ENCODE measurements around the gene EMP1. TPM values are rescaled to one million over a fixed set of nuclear protein-coding genes. Genes with fewer than 3 reads are reported as not detected.

EMP1 gene
- total RNA-seq, 4 donors from 2014 or later = 48.9 to 345 (median 163) TPM

- peak; percentile 72 to 79 for DNase-seq
- Histone ChIP-seq H3K4me3 (no peak overlapping the region), H3K9me3 (no peaks in the 10 kb centered on the region), H3K4me1 (peaks cover 12 to 27% of the 10 kb centered on the region in 2 donors), H3K27me3 (no peaks in the 10 kb centered on the region), H3K36me3 (no peaks in the 10 kb centered on the region), H3K27ac (peak overlapping the region; percentile 64 to 95)
- intact Hi-C loops (cut with DNase I; ENCODE audit: low total_unique reads) = no loop called here
- no peak for TF ChIP-seq POLR2A (IDR thresholded peaks at IDR 0.05)
- TF ChIP-seq CTCF (IDR thresholded peaks at IDR 0.05) = peak in 2 of 4 experiments; percentile 40 to 48
Observed at GRCh38 chr12:13203034-13203922, 6.8 kb downstream of the EMP1 start.

- intact Hi-C loops (cut with DNase I; ENCODE audit: low total_unique reads) = no loop called here
- Histone ChIP-seq H3K4me3 (no peak overlapping the region), H3K36me3 (no peaks in the 10 kb centered on the region), H3K9me3 (no peaks in the 10 kb centered on the region), H3K4me1 (peaks cover 12 to 17% of the 10 kb centered on the region in 2 donors), H3K27ac (peak overlapping the region; percentile 64 to 95), H3K27me3 (no peaks in the 10 kb centered on the region)
- DNase-seq = no peak
- TF ChIP-seq CTCF (IDR thresholded peaks at IDR 0.05) (no peak), POLR2A (IDR thresholded peaks at IDR 0.05) (no peak)
Observed at GRCh38 chr12:13204428-13204827, 7.9 kb downstream of the EMP1 start.

DNA sequence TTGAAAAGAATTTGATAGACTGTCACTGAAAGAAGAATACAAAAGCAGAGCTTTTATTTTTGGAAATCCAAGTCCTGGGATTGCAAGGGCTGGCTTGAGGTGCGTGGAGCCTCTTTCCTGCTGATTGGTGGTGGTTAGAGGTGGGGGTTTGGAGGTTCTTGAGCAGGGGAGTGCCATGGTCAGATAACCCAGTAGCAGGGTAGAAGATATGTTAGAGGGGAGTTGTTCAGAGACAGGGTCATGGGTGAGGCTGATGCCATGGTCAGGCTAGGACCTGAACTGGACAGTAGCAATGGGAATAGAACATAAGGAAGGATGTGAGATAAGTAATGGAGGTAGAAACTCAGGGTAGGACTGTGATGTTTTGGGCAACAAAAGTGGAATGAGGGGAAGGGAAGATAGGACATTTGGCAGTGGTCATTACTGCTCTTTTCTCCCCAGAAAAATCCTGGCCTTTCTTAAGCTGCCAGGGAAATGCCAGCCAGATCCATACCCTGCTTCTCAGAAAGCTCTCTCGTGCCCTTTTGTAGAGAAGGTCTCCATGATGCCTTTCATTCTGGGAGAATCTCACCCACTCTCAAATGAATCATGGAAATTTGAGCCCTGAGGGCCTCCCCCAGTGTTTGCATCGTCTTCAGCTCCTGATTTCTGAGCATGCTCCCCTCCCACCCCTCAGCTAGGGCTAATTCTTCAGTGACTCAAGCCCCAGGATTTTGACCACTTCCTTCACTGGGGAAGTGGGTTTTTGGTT lies 9.5 kb downstream of the EMP1 start:
- Histone ChIP-seq H3K36me3 (no peaks in the 10 kb centered on the region), H3K9me3 (no peaks in the 10 kb centered on the region), H3K27ac (peak overlapping the region; percentile 7 to 28), H3K4me3 (no peak overlapping the region), H3K4me1 (peaks cover 12 to 18% of the 10 kb centered on the region in 2 donors), H3K27me3 (no peaks in the 10 kb centered on the region)
- intact Hi-C loops (cut with DNase I; ENCODE audit: low total_unique reads) = no loop called here
- DNase-seq = no peak
- TF ChIP-seq CTCF (IDR thresholded peaks at IDR 0.05) (no peak), POLR2A (IDR thresholded peaks at IDR 0.05) (no peak)

GRCh38 chr12:13206560-13206897 lies 10.0 kb downstream of the EMP1 start:
- intact Hi-C loops (cut with DNase I; ENCODE audit: low total_unique reads) = no loop called here
- Histone ChIP-seq H3K9me3 (no peaks in the 10 kb centered on the region), H3K36me3 (no peaks in the 10 kb centered on the region), H3K4me3 (no peak overlapping the region), H3K4me1 (peaks cover 12 to 18% of the 10 kb centered on the region in 2 donors), H3K27me3 (no peaks in the 10 kb centered on the region), H3K27ac (peak overlapping the region in 1 of 2 donors; percentile 28)
- no peak for TF ChIP-seq CTCF (IDR thresholded peaks at IDR 0.05)
- TF ChIP-seq POLR2A (IDR thresholded peaks at IDR 0.05) = no peak
- DNase-seq = no peak
